PC-9 (cell line): Measurements from ENCODE around the gene THAP2.
"Not testable (repeated sequence)": the region's sequence is repeated elsewhere in the genome, so short reads cannot be mapped to it uniquely, and the experiment has no call there.

ENCODE experiments used
- EZH2 ChIP-seq: fragments of 200-600 bp; sonication (generic); IDR thresholded peaks from 2 replicates; pipeline ENCODE4 v1.8.0; 2017; ENCODE audit warnings: antibody characterized with exemption, low read depth
- TF ChIP-seq, protein P1 (sequence below): fragments of 200-600 bp; sonication (generic); conservative IDR thresholded peaks from 2 replicates; pipeline ENCODE4 v1.6.1; 2017; ENCODE audit warnings: mixed run types, antibody characterized with exemption, mild to moderate bottlenecking, moderate library complexity

DNA sequence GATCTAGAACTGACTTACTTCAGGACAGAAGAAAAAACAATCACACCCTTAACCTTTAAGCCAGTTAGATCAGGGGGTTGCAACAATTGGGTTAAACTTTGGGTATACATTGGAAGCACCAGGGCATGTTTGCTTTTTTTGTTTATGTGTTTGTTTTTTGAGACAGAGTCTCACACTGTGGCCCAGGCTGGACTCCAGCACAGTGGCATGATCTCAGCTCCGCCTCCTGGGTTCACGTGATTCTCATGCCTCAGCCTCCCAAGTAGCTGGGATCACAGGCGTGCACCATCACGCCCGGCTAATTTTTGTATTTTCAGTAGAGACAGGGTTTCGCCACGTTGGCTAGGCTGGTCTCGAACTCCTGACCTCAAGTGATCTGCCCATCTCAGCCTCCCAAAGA, 38.1 kb downstream of the THAP2 start:
- TF ChIP-seq, protein P1, sequence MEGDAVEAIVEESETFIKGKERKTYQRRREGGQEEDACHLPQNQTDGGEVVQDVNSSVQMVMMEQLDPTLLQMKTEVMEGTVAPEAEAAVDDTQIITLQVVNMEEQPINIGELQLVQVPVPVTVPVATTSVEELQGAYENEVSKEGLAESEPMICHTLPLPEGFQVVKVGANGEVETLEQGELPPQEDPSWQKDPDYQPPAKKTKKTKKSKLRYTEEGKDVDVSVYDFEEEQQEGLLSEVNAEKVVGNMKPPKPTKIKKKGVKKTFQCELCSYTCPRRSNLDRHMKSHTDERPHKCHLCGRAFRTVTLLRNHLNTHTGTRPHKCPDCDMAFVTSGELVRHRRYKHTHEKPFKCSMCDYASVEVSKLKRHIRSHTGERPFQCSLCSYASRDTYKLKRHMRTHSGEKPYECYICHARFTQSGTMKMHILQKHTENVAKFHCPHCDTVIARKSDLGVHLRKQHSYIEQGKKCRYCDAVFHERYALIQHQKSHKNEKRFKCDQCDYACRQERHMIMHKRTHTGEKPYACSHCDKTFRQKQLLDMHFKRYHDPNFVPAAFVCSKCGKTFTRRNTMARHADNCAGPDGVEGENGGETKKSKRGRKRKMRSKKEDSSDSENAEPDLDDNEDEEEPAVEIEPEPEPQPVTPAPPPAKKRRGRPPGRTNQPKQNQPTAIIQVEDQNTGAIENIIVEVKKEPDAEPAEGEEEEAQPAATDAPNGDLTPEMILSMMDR, result not testable (repeated sequence)
- not testable (repeated sequence) for TF ChIP-seq EZH2
